ENCODE results near the gene GLRA2.

Gene GLRA2

DNA sequence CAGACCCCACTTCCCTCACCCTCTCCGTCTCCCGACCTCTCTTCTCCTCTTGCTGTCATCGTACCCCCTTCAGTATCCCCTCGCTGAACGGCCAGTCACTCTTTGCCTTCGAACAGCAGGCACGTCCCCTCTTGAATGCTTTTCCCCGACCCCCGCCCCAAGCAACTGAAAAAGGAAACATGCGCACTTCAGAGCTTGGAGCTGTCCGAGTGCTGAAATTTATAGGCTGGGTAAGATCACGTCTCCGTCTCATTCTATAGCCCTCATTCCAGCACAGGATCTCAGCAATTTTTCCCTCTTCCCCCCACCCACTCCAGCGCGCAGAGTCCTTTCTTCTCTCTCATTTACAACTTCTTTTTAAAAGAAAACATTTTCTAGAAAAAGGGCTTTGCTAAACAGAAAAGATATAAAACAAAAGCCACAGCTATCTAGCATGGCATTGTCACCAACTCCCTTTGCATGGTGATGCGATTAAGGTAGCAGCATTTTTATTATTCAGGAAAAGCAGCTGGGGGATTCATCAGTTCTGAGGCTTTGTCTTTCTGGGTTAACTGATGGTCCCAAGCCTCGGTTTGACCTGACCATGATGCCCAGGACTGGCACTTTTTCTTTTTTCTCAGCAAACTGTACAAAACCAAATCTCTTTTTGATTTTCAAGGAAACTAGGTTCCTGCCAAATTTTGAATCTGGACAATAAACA is at the start of gene GLRA2:
Gene GLRA2 (plus strand): TSS at position 247 of the 700 bp plus-strand sequence. CDS start 522 bp downstream, outside the sequence.
- DNase-seq (ENCODE audit: low read depth, low spot score) = peak; percentile 65

DNA sequence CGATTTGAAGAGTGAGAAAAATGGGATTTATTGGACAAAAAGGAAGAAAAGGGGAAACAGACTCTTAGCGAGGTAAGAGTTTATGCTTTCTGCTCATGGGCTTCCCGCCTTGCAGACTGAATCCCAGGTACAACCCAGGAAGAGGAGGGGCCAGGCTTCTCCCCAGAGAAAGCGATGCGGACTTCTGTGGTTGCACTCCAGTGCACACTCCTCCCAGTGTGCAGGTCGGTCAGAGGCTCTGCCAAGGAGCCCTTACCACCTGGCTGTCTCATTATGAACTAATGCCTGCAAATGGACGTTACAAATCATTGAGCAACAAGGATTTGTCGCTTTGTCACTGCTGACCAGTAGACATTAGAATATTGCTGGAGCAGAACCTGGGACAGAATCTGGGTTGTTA is 39.9 kb upstream of the GLRA2 start:
- DNase-seq (ENCODE audit: low read depth, low spot score) = no peak

DNA sequence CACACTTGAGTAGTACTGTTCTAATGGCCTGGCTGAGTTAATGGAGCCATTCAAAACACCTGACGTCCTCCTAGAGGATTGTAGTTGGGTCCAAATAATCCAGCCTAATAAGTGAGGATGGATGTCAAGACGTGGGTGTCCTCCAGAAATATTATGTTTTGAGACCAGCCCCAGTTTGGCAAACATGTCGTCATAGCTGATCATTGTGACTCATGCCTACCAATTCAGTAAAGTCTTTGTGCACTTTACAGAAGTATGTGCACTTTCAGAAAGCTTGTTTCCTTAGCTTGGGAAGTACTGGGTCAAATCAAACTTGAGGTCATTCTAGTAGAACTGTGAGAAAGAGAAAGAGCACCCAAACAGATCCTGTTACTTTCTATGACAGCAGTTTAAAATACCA is 37.6 kb upstream of the GLRA2 start:
- DNase-seq (ENCODE audit: low read depth, low spot score) = no peak

DNA sequence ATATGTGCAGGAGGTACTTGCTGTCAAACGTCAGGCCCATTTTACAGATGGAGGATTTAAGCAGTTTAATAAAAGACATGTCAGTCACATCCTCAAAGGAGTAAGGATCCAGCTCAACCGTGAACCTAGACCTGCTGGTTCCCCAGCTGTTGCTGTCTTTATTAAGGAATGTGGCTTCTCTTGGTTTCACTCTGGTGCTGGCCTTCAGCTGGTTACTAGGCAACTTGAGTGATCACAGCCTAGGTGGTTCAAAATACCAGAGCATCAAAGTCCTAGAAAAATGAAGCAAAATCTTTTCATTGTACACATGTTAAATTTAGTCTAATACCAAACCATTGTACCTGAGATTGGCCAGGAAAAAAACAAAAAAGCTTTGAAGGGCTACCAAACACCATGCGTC is 32.7 kb upstream of the GLRA2 start:
- DNase-seq (ENCODE audit: low read depth, low spot score) = no peak

DNA sequence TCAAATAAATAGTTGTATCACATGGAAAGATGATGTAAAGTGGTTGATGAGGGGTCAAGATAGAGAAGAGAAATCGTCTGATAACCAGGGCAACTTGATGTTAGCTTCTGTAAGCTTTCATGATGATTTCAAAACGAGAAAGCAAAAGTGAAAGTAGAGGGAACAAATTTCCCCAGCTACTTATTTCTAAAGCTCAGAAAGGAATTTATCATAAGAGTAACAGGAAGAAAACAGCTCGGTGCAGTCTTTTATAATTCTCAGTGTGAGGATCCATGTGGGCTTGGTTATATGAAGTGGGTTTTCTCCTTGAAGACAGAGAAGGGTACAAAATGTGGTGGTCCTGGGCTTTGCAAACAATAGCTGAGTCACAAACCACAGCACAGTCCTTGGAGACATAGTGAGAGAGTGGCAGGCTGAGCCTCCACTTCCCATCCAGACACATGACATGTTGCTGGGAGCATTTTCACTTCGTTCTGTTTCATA is 32.1 kb upstream of the GLRA2 start:
- DNase-seq (ENCODE audit: low read depth, low spot score) = no peak

DNA sequence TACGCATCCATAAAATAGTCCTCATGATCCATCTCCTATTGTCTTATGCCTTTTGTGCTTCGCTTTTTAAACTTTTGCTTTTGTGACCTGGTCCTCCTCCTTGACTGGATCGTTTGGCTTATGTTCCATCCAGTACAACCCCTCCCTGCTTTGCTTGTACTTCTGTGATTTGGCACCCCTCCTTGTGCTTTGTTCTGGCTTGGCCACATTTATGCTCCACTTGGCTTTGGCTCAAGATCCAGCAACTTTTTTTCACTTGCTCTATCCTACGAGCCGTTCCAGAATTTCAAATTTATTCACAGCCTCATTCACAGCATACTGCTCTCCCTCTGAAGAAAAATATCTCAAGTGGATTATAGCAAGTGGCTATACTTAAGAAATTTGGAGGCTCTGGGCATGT is 28.0 kb upstream of the GLRA2 start:
- no peak for DNase-seq (ENCODE audit: low read depth, low spot score)

DNA sequence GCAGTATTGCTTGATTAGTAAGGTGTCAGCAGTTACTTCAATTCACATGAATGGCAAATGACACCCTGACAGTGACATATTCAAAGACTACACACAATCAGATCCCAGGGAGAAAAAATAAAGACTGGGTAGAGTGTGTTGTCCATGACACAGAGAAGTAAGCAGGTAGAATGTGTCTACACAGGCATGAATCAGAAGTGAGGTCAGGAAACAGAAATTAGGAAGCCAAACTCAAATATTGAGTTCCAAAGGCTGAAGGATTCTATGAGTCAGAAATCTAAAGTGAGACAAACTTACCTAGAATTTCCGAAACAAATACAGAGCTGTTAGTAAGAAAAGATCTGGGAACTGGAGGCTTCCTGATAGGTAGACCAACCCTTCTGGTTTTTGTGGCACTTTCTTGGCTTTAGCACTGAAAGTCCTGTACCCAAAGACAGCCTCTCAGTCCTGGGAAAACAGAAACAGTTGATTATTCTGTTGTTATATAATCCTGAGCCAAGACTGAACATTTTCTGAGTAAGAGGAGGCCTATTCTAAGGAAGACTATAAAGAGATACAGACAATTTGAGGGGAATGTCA is 24.3 kb upstream of the GLRA2 start:
- no peak for DNase-seq (ENCODE audit: low read depth, low spot score)

DNA sequence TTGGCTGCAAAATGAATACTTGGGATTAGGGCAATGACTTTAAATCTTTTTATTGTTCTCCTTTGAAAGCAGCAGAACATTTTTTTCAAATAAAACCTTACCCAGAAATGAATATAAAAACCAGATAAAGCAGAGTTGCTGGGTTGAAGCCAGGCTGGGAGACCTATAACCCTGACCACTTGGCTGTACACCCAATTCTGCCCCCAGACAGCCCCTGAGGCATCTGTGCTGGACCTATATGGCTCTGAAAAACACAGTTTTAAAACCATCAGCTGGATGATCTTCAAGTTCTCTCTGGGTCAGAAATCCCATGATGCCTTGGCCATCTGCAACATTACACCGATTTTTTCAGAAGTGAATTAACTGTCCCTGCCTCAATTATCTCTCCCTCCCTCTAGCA is 23.7 kb upstream of the GLRA2 start:
- no peak for DNase-seq (ENCODE audit: low read depth, low spot score)

DNA sequence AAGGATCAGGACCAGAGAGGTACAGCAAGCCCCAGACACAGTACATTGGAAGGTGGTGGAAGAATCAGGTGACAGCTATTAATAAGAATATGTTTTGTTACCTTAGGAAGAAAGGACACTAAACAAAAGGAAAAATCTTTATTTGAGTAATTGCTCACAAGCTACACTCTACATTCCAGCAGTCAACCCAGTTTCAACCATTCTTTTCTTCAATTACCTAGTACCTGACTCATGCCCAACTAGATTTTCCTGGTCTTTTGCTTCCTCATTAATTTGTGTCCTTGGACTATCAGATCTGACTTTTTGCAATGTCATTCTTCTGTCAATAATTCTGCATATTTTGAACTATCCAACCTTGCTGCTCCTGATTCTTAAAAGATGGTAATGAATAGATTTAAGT is 22.5 kb upstream of the GLRA2 start:
- DNase-seq (ENCODE audit: low read depth, low spot score) = no peak

DNA sequence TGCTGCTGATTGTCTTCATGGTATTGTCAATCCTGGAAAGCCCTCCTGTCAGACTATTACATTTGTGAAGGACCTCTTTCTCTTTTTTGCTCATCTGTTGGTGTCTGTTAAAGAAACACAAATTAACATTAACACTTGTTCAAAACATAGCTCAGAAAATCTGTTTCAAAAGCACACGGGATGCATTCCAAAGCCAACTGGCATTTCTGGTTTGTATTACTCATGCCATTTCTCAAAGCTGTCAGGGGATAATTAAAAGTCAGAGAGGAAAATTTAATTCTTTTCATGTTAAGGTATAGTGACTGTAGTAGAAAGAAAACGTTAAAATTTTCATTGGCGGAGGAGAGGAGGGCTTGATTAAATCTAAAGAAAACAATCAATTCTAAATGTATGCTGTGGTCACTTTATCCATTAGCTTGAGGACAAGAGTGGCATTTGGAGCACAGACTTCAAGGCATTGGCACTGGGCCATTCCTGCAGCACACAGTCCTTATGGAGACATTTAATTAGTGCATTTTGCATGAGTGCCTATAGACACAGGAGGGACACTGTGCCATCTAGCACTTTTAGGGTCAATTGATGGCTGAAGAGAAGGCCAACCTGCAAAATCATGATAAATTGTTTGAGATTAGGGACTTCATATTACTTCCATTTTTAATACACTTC is 21.2 kb upstream of the GLRA2 start:
- DNase-seq (ENCODE audit: low read depth, low spot score) = no peak

DNA sequence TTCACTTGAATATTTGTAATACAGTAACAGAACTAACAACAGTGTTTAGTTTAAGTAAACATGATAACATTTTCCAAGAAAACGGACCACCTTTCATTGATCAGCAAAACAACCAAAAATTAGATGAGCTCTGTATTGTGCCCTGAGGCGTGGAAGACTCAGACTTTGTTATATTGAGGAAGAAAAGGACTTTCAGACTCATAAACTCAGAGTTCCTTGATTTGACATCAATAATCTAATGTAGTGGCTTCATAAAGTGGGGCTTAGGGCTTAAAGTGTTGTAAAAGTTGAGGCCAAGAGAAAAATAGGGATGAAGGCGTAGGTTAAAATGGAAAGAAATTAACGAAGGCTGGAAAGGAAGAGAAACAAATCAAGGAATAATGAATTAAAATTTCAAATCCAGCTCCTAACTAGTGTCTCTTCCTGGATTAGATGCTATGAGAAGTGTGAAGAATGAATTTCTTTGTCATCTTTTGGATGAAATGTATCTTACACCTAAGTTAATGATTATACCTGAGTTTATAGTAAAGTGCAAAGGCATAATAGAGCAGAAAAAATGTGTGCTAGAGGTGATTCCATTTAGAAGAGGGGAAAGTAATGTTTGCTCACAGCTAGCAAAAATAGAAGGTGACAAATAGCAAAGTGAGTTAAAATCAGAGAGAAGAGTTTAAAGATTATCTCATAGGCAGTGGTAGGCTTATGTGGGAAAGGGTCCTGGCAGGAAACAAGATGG is 19.8 kb upstream of the GLRA2 start:
- DNase-seq (ENCODE audit: low read depth, low spot score) = no peak

DNA sequence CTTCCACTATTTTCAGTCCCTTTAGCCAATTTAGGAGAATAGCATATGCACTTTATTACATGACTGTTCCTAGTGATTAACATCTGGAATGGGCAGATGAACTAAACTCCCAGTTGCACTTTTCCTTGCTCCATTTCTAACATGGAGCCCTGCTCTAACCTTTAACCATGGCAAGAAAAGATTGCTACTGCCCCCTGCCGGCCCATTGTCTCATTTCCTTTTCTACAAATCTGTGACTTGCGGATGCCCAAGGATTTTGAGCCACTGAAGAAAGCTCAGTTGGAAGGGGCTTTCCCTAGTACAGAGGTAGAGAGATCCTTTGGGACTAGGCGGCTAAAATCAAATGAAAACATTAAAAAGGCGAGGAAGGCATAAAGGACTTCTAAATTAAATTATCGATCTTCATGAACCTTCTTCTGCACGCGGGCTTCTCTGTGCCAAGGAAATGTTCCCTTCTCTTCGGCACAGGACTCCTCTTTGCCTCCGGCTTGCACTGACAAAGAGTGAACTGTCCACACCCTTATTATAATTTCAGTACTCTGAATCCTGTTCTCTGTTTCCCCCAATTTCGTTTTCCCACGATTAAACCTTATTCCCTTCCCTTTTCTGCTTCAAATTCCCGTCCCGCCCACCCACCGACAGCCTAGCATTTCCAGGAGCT is 577 bp upstream of the GLRA2 start:
- DNase-seq (ENCODE audit: low read depth, low spot score) = peak; percentile 76

DNA sequence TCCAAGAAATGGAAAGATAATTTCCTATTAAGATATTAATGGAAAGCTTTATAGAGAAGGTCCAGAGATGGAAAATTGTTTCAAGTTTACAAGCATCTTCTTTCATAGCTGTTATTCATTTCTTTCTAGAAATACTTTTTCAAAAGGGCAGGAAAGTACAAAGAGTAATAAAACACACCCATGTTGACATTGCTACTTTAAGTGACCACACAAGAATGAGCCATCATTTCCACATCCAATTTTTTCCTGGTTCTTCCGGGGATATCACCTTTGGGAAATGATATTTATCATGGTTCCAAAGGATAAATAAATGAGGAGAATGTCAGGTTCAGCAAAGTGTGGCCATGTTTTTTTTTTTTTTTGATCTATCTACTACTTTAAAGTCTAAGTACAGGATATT is 4.5 kb downstream of the GLRA2 start:
- no peak for DNase-seq (ENCODE audit: low read depth, low spot score)

DNA sequence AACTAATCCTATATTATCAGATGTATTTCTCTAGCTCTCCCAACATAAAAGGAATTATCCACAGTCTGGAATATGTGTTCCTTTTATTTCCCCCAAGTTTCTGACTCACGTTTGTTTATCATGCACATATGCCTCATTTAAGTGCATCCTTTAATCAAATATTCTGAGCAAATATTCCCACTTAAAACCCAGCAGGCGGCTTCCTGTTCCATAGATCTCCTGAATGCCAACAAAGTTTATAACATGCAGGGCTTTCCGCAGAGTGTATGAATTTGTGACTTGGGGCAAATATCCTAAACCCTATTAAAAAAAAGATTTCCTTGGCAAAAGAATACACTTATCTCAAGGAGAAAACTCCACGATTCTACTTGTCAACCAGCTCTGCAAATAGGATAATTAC is 16.9 kb downstream of the GLRA2 start:
- DNase-seq (ENCODE audit: low read depth, low spot score) = no peak

DNA sequence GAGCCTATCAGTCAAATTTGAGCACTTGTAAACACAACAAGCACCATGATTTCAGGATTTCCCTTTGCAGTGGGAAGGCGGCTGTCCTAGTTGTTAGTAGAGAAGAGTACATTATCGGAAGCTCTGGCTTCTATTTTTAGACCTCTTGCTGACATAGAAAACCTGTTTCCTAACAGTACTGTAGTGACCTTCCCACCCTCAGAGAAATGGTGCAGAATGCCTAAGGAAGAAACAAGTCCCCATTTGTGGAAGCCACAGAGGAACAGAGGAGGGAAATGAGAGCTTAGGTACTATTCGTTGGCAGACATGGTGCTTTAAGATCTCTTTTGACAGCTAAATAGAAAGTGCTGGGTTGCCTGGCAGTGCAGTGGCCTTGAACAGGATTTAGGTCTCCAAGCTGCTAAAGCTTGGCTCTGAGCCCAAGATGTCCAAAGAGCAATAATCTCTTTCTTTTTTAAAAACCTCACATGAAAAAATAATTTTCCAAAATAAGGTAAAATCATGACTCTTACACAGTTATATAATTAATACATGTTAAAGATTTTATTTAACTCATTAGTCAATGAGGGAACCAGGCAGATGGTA is 24.9 kb downstream of the GLRA2 start:
- DNase-seq (ENCODE audit: low read depth, low spot score) = no peak

DNA sequence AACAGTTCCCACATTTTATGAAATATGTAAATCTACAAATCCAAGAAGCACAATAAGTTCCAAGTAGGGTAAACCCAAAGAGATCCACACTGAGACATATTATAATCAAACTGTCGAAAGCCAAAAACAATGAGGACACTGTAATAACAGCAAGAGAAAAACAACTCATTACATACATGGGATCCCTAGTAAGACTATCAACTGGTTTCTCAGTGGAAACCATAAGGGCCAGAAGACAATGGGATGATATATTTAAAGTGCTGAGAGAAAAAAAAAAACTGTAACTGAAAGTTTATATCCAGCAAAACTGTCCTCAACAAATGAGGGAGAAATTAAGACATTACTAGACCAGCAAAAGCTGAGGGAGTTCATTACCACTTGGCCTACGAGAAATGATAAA is 34.7 kb downstream of the GLRA2 start:
- no peak for DNase-seq (ENCODE audit: low read depth, low spot score)

DNA sequence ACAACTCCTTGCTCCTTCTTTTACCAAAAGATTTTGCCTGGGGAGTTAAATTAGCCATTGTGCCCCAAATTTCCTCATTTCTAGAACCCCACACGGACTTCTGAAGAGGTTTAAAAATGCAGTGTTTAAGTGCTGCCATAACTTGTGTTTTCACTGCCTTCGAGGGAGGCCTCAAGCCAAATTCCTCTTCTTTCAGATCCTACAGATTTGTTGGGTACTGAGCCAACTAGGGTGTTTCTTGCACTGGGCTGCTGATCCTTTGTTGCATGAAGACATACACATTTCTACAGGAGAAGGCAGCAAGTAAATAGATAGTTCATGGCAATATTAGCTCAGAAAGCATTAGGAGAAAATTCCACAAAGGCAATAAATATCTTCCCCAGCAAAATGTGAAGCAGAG is 43.8 kb downstream of the GLRA2 start:
- peak; percentile 6 for DNase-seq (ENCODE audit: low read depth, low spot score)

DNA sequence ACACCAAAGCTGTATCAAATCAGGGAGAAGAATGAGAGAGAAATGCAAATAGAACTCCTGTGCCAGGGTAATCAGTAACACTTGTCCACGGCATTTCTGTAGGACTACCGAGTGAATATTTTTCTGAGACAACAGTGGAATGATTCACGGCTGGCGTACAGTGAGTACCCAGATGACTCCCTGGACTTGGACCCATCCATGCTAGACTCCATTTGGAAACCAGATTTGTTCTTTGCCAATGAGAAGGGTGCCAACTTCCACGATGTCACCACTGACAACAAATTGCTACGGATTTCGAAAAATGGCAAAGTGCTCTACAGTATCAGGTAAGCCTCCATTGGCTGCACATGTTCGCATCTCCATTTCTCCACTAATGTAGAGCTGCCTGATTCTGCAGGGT is 51.7 kb downstream of the GLRA2 start:
- DNase-seq (ENCODE audit: low read depth, low spot score) = no peak

DNA sequence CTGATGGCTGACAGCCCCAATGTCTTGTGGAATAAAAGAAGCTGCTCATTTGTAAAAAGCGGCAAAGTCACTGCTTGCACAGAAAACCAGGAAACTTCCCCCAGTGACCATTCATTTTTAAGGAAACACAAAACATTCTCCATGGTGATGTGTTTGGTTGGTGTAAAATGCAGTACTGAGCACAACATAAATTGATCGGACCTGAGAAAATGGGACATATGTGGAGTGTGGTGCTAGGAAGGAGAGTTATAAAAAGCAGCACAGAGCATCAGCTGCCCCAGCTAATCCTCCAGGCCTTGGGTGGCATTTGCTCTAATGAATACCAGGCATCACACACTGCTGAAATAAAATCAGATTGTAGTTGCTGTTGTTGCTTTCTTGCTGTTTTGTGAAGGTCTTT is 55.2 kb downstream of the GLRA2 start:
- no peak for DNase-seq (ENCODE audit: low read depth, low spot score)

DNA sequence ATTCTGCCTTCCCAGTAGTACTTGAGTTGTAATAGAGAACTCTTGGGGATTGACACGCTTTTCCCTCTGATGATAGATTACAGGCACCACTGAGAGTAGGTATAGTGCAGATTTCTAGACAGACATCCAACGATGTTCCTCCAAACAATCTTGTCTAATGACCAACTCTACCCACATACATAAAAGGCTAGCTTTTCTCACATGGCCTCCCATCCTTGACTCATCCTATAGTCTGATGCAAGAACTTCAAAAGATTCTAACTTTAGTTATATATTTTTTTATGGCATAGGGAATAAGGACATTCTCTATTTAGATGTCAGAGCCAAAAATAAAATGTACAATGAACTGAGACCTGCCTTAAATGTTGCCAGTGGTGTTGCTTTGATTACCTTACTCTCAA is 60.9 kb downstream of the GLRA2 start:
- no peak for DNase-seq (ENCODE audit: low read depth, low spot score)

DNA sequence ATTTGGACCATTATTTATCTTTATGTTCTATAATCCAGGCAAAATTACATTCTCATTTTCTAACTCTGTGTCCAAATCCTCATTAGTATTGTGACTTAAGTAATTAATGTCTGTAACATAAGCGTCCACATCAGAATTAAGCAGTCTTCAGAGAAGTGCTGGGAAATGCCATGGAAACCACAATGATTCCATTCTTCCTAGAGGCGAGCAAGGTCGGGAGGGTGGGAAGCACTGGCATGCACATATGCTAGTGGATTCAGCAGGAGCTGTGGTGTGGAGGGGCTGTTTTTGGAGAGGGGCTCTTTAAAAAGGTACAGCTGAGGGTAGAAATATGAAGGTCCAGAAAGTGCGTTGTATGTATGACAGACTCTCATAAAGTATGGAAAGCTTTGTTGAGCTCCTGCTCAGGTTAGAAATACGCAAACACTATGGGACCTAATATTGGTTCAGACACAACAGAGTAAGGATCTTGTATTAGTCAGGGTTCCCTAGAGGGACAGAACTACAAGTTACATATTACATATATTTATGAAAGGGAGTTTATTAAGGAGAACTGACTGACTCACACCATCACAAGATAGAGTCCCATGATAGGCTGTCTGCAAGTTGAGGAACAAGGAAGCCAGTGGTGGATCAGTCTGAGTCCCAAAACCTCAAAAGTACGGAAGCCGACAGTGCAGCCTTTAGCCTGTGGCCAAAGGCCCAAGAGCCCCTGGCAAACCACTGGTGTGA is 61.5 kb downstream of the GLRA2 start:
- no peak for DNase-seq (ENCODE audit: low read depth, low spot score)

All from ELF-1 (cell line).